Trophoblast cell (in vitro differentiated cells and primary cell): Measurements from ENCODE around the gene LYVE1.

Experiments
- DNase-seq, 2 donors: peaks; one replicate each; pipeline ENCODE4 v3.0.0-alpha.2; 2016
- H2AFZ ChIP-seq: 2 replicates; pipeline ENCODE4 v1.6.1; 2013; ENCODE audit warnings: low read length, moderate library complexity, mild to moderate bottlenecking; ENCODE audit not compliant: insufficient read depth, poor library complexity
- H2AK5ac ChIP-seq: 2 replicates; pipeline ENCODE4 v1.6.1; 2013; ENCODE audit warnings: mild to moderate bottlenecking, low read length
- H2BK120ac ChIP-seq: 2 replicates; pipeline ENCODE4 v1.6.1; 2013; ENCODE audit warnings: low read length, mild to moderate bottlenecking, moderate library complexity; ENCODE audit not compliant: insufficient read depth, poor library complexity
- H2BK12ac ChIP-seq: 2 replicates; pipeline ENCODE4 v1.6.1; 2013; ENCODE audit warnings: mild to moderate bottlenecking, low read length, moderate library complexity
- H2BK5ac ChIP-seq: 2 replicates; pipeline ENCODE4 v1.6.1; 2013; ENCODE audit warnings: low read length, low read depth, moderate library complexity, mild to moderate bottlenecking; ENCODE audit not compliant: poor library complexity
- H3K14ac ChIP-seq: 2 replicates; pipeline ENCODE4 v1.6.1; 2013; ENCODE audit warnings: mild to moderate bottlenecking, low read length
- H3K18ac ChIP-seq: 2 replicates; pipeline ENCODE4 v1.6.1; 2013; ENCODE audit warnings: mild to moderate bottlenecking, low read length
- H3K23ac ChIP-seq: 2 replicates; pipeline ENCODE4 v1.6.1; 2013; ENCODE audit warnings: low read length
- H3K27ac ChIP-seq: 2 replicates; pipeline ENCODE4 v1.5.1; 2013; ENCODE audit warnings: low read depth, mild to moderate bottlenecking, inconsistent platforms, low read length, moderate library complexity
- H3K27me3 ChIP-seq: 2 replicates; pipeline ENCODE4 v1.6.1; 2013; ENCODE audit warnings: inconsistent platforms, mild to moderate bottlenecking, low read length, moderate library complexity; ENCODE audit not compliant: insufficient read depth
- H3K36me3 ChIP-seq, 2 experiments: 1 replicate in 1 of 2; 2 replicates in 1 of 2; pipeline ENCODE4 v1.6.1; 2013; ENCODE audit warnings: low read length in 2 of 2, mild to moderate bottlenecking in 2 of 2, moderate library complexity in 1 of 2; ENCODE audit not compliant: insufficient read depth in 2 of 2, control insufficient read depth in 1 of 2
- H3K4ac ChIP-seq: 2 replicates; pipeline ENCODE4 v1.6.1; 2013; ENCODE audit warnings: low read depth, mild to moderate bottlenecking, low read length, moderate library complexity
- H3K4me1 ChIP-seq, 2 experiments: 1 replicate in 1 of 2; 2 replicates in 1 of 2; pipeline ENCODE4 v1.6.1; 2013; ENCODE audit warnings: low read length in 2 of 2, mild to moderate bottlenecking in 2 of 2, moderate library complexity in 1 of 2; ENCODE audit not compliant: insufficient read depth in 2 of 2, control insufficient read depth in 1 of 2
- H3K4me2 ChIP-seq: 2 replicates; pipeline ENCODE4 v1.6.1; 2013; ENCODE audit warnings: inconsistent platforms, mild to moderate bottlenecking, low read length, moderate library complexity
- H3K4me3 ChIP-seq: 2 replicates; pipeline ENCODE4 v1.5.1; 2013; ENCODE audit warnings: mild to moderate bottlenecking, low read depth, low read length, inconsistent platforms
- H3K79me1 ChIP-seq: one replicate; pipeline ENCODE4 v1.6.1; 2013; ENCODE audit warnings: low read length
- H3K79me2 ChIP-seq: 2 replicates; pipeline ENCODE4 v1.6.1; 2013; ENCODE audit warnings: low read length, mild to moderate bottlenecking; ENCODE audit not compliant: control insufficient read depth, insufficient read depth, poor library complexity
- H3K9ac ChIP-seq: 2 replicates; pipeline ENCODE4 v1.6.1; 2013; ENCODE audit warnings: mild to moderate bottlenecking, low read length
- H3K9me3 ChIP-seq: 2 replicates; pipeline ENCODE4 v1.6.1; 2013; ENCODE audit warnings: low read depth, mild to moderate bottlenecking, control low read depth, inconsistent platforms, low read length; ENCODE audit not compliant: insufficient read depth
- H4K12ac ChIP-seq: 2 replicates; pipeline ENCODE4 v1.6.1; 2013; ENCODE audit warnings: low read depth, mild to moderate bottlenecking, low read length, moderate library complexity
- H4K8ac ChIP-seq: 2 replicates; pipeline ENCODE4 v1.6.1; 2013; ENCODE audit warnings: low read depth, mild to moderate bottlenecking, low read length, moderate library complexity
- H4K91ac ChIP-seq: one replicate; pipeline ENCODE4 v1.6.1; 2013; ENCODE audit warnings: low read depth, mild to moderate bottlenecking, low read length, moderate library complexity
- WGBS: extraction: QIAGEN DNeasy Blood & Tissue Kit; methylation state at CpG from one replicate; pipeline ENCODE4 v1.1.7; 2013; ENCODE audit warnings: missing lambda C conversion rate; ENCODE audit not compliant: insufficient read length, insufficient coverage; ENCODE audit errors: extremely low coverage; 5-methylcytosine and 5-hydroxymethylcytosine counted together

Gene LYVE1

GRCh38 chr11:10561947-10562346 lies 6.5 kb downstream of the LYVE1 start:
- Histone ChIP-seq H3K4me2 (no peak overlapping the region), H2AK5ac (no peak overlapping the region), H2BK120ac (no peak overlapping the region), H3K18ac (no peak overlapping the region), H3K79me2 (no peaks in the 10 kb centered on the region), H3K9ac (no peak overlapping the region), H3K36me3 (no peaks in the 10 kb centered on the region), H3K14ac (no peak overlapping the region), H3K9me3 (no peaks in the 10 kb centered on the region), H3K27me3 (no peaks in the 10 kb centered on the region), H2BK5ac (no peak overlapping the region), H3K27ac (no peak overlapping the region), H4K91ac (no peak overlapping the region), H3K79me1 (no peaks in the 10 kb centered on the region), H2AFZ (no peak overlapping the region), H3K4me3 (no peak overlapping the region), H3K23ac (no peak overlapping the region), H4K12ac (no peak overlapping the region), H2BK12ac (no peak overlapping the region), H3K4me1 (no peaks in the 10 kb centered on the region), H4K8ac (no peak overlapping the region), H3K4ac (no peak overlapping the region)
- no peak for DNase-seq
- no CpG with 5 or more reads among the region's 1 CpG for WGBS

DNA sequence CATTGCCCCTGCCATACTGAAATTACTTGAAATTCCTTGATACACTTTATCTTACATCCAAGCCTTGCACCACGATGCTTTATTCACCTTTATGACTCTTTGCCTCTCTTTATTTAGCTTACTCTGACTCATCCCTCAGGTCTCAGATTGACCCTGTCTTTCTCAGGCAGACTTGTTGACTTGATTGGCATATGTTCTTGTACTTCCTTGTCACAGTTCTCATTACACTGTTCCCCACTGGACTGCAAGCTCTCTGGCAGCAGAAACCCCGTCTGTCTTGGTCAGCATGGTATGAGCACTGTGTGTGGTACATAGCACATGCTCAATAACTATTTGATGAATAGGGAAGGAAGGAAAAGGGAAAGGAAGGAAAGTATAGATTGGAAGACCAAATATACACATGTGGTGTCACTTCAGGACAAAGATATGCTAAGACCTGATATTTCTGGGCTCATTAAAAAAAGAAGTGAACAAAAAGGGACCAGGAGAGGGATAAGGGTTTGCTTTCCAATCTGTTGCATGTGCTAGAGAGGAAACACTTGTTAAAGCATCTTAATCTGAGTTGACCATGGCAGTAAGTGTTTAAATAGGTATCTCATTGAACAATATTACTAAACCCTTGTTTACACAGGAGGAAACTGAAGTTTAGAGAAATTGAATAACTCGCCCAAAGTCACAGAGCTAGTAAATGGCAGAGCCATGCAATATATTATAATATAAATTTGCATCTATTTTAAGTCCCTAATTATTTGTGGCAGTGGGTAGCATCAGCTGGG lies 7.2 kb downstream of the LYVE1 start:
- Histone ChIP-seq H2BK5ac (no peak overlapping the region), H4K8ac (no peak overlapping the region), H2AK5ac (no peak overlapping the region), H3K27me3 (no peaks in the 10 kb centered on the region), H3K4me2 (no peak overlapping the region), H2BK120ac (no peak overlapping the region), H3K4me1 (no peaks in the 10 kb centered on the region), H3K9me3 (no peaks in the 10 kb centered on the region), H3K4ac (no peak overlapping the region), H4K91ac (no peak overlapping the region), H3K79me2 (no peaks in the 10 kb centered on the region), H2AFZ (no peak overlapping the region), H3K9ac (no peak overlapping the region), H3K4me3 (no peak overlapping the region), H3K27ac (no peak overlapping the region), H3K23ac (no peak overlapping the region), H3K36me3 (no peaks in the 10 kb centered on the region), H2BK12ac (no peak overlapping the region), H3K18ac (no peak overlapping the region), H4K12ac (no peak overlapping the region), H3K79me1 (no peaks in the 10 kb centered on the region), H3K14ac (no peak overlapping the region)
- WGBS, result no CpG with 5 or more reads among the region's 3 CpGs
- DNase-seq, result no peak

GRCh38 chr11:10558288-10558687 lies 10.2 kb downstream of the LYVE1 start:
- no peak overlapping the region for H2AFZ ChIP-seq
- no peak overlapping the region for H2BK12ac ChIP-seq
- no peaks in the 10 kb centered on the region for H3K27me3 ChIP-seq
- WGBS, result no CpG with 5 or more reads among the region's 3 CpGs
- no peaks in the 10 kb centered on the region for H3K36me3 ChIP-seq
- no peak overlapping the region for H4K91ac ChIP-seq
- H3K79me2 ChIP-seq, result no peaks in the 10 kb centered on the region
- H3K23ac ChIP-seq, result no peak overlapping the region
- H2BK120ac ChIP-seq, result no peak overlapping the region
- no peak overlapping the region for H2AK5ac ChIP-seq
- H3K9ac ChIP-seq, result no peak overlapping the region
- H3K4me1 ChIP-seq, result no peaks in the 10 kb centered on the region
- H3K18ac ChIP-seq, result no peak overlapping the region
- no peak overlapping the region for H4K8ac ChIP-seq
- DNase-seq, result no peak
- H3K4ac ChIP-seq, result no peak overlapping the region
- no peak overlapping the region for H3K4me2 ChIP-seq
- H3K27ac ChIP-seq, result no peak overlapping the region
- no peaks in the 10 kb centered on the region for H3K9me3 ChIP-seq
- no peak overlapping the region for H3K4me3 ChIP-seq
- no peak overlapping the region for H3K14ac ChIP-seq
- no peak overlapping the region for H4K12ac ChIP-seq
- H3K79me1 ChIP-seq, result no peaks in the 10 kb centered on the region
- no peak overlapping the region for H2BK5ac ChIP-seq

DNA sequence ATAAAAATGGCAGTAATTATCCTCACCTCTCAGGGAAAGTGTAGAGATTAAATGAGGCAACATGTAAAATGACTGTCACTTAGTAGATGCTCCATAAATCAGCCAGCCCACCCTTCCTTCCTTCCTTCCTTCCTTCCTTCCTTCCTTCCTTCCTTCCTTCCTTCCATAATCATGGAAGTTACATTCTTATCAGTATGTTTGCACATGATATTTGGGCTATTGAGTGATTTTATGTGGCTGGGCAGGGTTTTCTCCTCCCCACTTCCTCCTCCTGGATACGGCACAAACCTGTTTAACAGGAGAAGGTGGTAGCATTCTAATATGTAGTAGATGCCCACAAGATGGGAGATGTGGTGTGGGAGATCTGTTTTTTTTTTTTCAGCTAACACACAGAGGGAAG lies 11.9 kb downstream of the LYVE1 start:
- Histone ChIP-seq H3K27ac (no peak overlapping the region), H4K91ac (no peak overlapping the region), H2BK120ac (no peak overlapping the region), H3K4me1 (no peaks in the 10 kb centered on the region), H2BK12ac (no peak overlapping the region), H3K36me3 (no peaks in the 10 kb centered on the region), H3K14ac (no peak overlapping the region), H3K9ac (no peak overlapping the region), H2AFZ (no peak overlapping the region), H3K18ac (no peak overlapping the region), H3K4me2 (no peak overlapping the region), H4K12ac (no peak overlapping the region), H3K79me1 (no peaks in the 10 kb centered on the region), H3K79me2 (no peaks in the 10 kb centered on the region), H2BK5ac (no peak overlapping the region), H3K23ac (no peak overlapping the region), H3K4ac (no peak overlapping the region), H3K4me3 (no peak overlapping the region), H2AK5ac (no peak overlapping the region), H3K9me3 (no peaks in the 10 kb centered on the region), H3K27me3 (no peaks in the 10 kb centered on the region), H4K8ac (no peak overlapping the region)
- peak in 1 of 2 donors; percentile 19 for DNase-seq
- WGBS, result no CpG with 5 or more reads among the region's 1 CpG
